CD4-positive, CD25-positive, alpha-beta regulatory T cell (primary cell): Measurements from ENCODE around the gene KIF6. TPM values are rescaled to one million over a fixed set of nuclear protein-coding genes. Genes with fewer than 3 reads are reported as not detected.

Experiments
- ATAC-seq, 2 donors: fragments of 150-1000 bp; cut with Tn5 transposase; one replicate each; pipeline ENCODE4 v1.10.0; 2021; ENCODE audit warnings: low read depth in 2 of 2, moderate number of reproducible peaks in 2 of 2, moderate library complexity in 1 of 2
- DNase-seq, 3 donors: peaks; one replicate each; pipeline versions ENCODE4 v3.0.0 to v3.0.0-alpha.2; 2012 to 2022; ENCODE audit warnings: mixed read lengths in 1 of 3
- H3K27ac ChIP-seq: one replicate; pipeline ENCODE4 v1.7.0; 2013; ENCODE audit warnings: mild to moderate bottlenecking, low read length; ENCODE audit not compliant: insufficient read depth, poor library complexity, severe bottlenecking
- H3K27me3 ChIP-seq: one replicate; pipeline ENCODE4 v1.7.0; 2013; ENCODE audit warnings: low read length; ENCODE audit not compliant: control insufficient read depth, insufficient read depth
- H3K36me3 ChIP-seq: one replicate; pipeline ENCODE4 v1.7.0; 2013; ENCODE audit warnings: mild to moderate bottlenecking, low read length, moderate library complexity; ENCODE audit not compliant: control insufficient read depth, insufficient read depth
- H3K4me1 ChIP-seq: 2 replicates; pipeline ENCODE4 v1.7.0; 2013; ENCODE audit warnings: mild to moderate bottlenecking, low read length; ENCODE audit not compliant: insufficient read depth, control insufficient read depth, poor library complexity, severe bottlenecking
- H3K4me3 ChIP-seq: one replicate; pipeline ENCODE4 v1.7.0; 2013; ENCODE audit warnings: low read depth, mild to moderate bottlenecking, low read length, moderate library complexity
- H3K9me3 ChIP-seq, 2 experiments: 1 replicate in 1 of 2; 2 replicates in 1 of 2; pipeline ENCODE4 v1.7.0; 2013; ENCODE audit warnings: low read length in 2 of 2, mild to moderate bottlenecking in 1 of 2, moderate library complexity in 1 of 2; ENCODE audit not compliant: control insufficient read depth in 2 of 2
- H3K27ac Mint-ChIP-seq, 3 donors: one replicate each; pipeline ENCODE4 v1.8.0; 2020 to 2022; ENCODE audit warnings: mild to moderate bottlenecking in 3 of 3, mixed read lengths in 3 of 3, moderate library complexity in 2 of 3
- H3K27me3 Mint-ChIP-seq: one replicate; pipeline ENCODE4 v1.8.0; 2022; ENCODE audit warnings: mild to moderate bottlenecking, mixed read lengths
- H3K36me3 Mint-ChIP-seq: one replicate; pipeline ENCODE4 v1.8.0; 2020; ENCODE audit warnings: mixed read lengths
- H3K4me1 Mint-ChIP-seq, 4 donors: one replicate each; pipeline ENCODE4 v1.8.0; 2020 to 2022; ENCODE audit warnings: mixed read lengths in 4 of 4, mild to moderate bottlenecking in 1 of 4
- H3K4me3 Mint-ChIP-seq, 4 donors: one replicate each; pipeline ENCODE4 v1.8.0; 2020 to 2022; ENCODE audit warnings: mild to moderate bottlenecking in 4 of 4, mixed read lengths in 4 of 4, moderate library complexity in 3 of 4
- H3K9me3 Mint-ChIP-seq, 7 donors: one replicate each; pipeline ENCODE4 v1.8.0; 2020 to 2022; ENCODE audit warnings: mixed read lengths in 7 of 7, mild to moderate bottlenecking in 3 of 7, moderate library complexity in 2 of 7
- polyA plus RNA-seq, 4 donors: library from polyadenylated mRNA; unstranded; fragments of 300-500 nt; fragmentation: Illumina TruSeq; gene quantifications; one replicate each; pipeline ENCODE4 v1.2.3, GENCODE V29; 2021
- total RNA-seq: library from RNA; stranded (reverse); gene quantifications from one replicate; pipeline ENCODE4 v1.2.3, GENCODE V29; 2022

KIF6 gene
- total and polyA plus RNA-seq, 5 donors from 2014 or later: not detected

GRCh38 chr6:39446909-39447308, 278.3 kb downstream of the KIF6 start:
- Mint-ChIP-seq H3K27me3 (no peaks in the 10 kb centered on the region), H3K27ac (no peak overlapping the region), H3K36me3 (no peaks in the 10 kb centered on the region), H3K9me3 (peaks cover 0 to 1% (median 0%) of the 10 kb centered on the region in 7 donors), H3K4me1 (no peaks in the 10 kb centered on the region), H3K4me3 (no peak overlapping the region)
- ATAC-seq: no peak
- Histone ChIP-seq H3K4me1 (no peaks in the 10 kb centered on the region), H3K9me3 (no peaks in the 10 kb centered on the region), H3K4me3 (no peak overlapping the region), H3K27ac (no peak overlapping the region), H3K36me3 (no peaks in the 10 kb centered on the region), H3K27me3 (no peaks in the 10 kb centered on the region)
- DNase-seq: no peak

- H3K4me3 Mint-ChIP-seq: no peak overlapping the region
- no peaks in the 10 kb centered on the region for H3K4me1 Mint-ChIP-seq
- peaks cover 0 to 1% (median 0%) of the 10 kb centered on the region in 7 donors for H3K9me3 Mint-ChIP-seq
- no peak for ATAC-seq
- H3K27ac Mint-ChIP-seq: no peak overlapping the region
- H3K9me3 ChIP-seq: no peaks in the 10 kb centered on the region
- no peaks in the 10 kb centered on the region for H3K36me3 ChIP-seq
- H3K4me1 ChIP-seq: no peaks in the 10 kb centered on the region
- H3K27me3 ChIP-seq: no peaks in the 10 kb centered on the region
- no peak overlapping the region for H3K4me3 ChIP-seq
- DNase-seq: no peak
- no peaks in the 10 kb centered on the region for H3K36me3 Mint-ChIP-seq
- no peaks in the 10 kb centered on the region for H3K27me3 Mint-ChIP-seq
- no peak overlapping the region for H3K27ac ChIP-seq
Measured at GRCh38 chr6:39445667-39446066, 279.5 kb downstream of the KIF6 start.

- Histone ChIP-seq H3K9me3 (no peaks in the 10 kb centered on the region), H3K4me3 (no peak overlapping the region), H3K27ac (no peak overlapping the region), H3K27me3 (no peaks in the 10 kb centered on the region), H3K4me1 (no peaks in the 10 kb centered on the region), H3K36me3 (no peaks in the 10 kb centered on the region)
- no peaks in the 10 kb centered on the region for H3K36me3 Mint-ChIP-seq
- peaks cover 0 to 1% (median 0%) of the 10 kb centered on the region in 7 donors for H3K9me3 Mint-ChIP-seq
- ATAC-seq: no peak
- H3K27ac Mint-ChIP-seq: no peak overlapping the region
- no peaks in the 10 kb centered on the region for H3K27me3 Mint-ChIP-seq
- no peaks in the 10 kb centered on the region for H3K4me1 Mint-ChIP-seq
- H3K4me3 Mint-ChIP-seq: no peak overlapping the region
- DNase-seq: no peak
Measured at GRCh38 chr6:39444479-39445019, 280.7 kb downstream of the KIF6 start.

- Mint-ChIP-seq H3K36me3 (no peaks in the 10 kb centered on the region), H3K9me3 (peaks cover 0 to 3% (median 0%) of the 10 kb centered on the region in 7 donors), H3K4me3 (no peak overlapping the region), H3K27ac (no peak overlapping the region), H3K27me3 (peaks cover 4% of the 10 kb centered on the region), H3K4me1 (no peaks in the 10 kb centered on the region)
- Histone ChIP-seq H3K36me3 (no peaks in the 10 kb centered on the region), H3K27me3 (no peaks in the 10 kb centered on the region), H3K4me3 (no peak overlapping the region), H3K9me3 (no peaks in the 10 kb centered on the region), H3K27ac (no peak overlapping the region), H3K4me1 (no peaks in the 10 kb centered on the region)
- no peak for ATAC-seq
- no peak for DNase-seq
Measured at GRCh38 chr6:39441986-39442385, 283.2 kb downstream of the KIF6 start.

GRCh38 chr6:39441301-39441700, 283.9 kb downstream of the KIF6 start:
- no peaks in the 10 kb centered on the region for H3K4me1 ChIP-seq
- Mint-ChIP-seq H3K36me3 (no peaks in the 10 kb centered on the region), H3K4me1 (no peaks in the 10 kb centered on the region), H3K27ac (no peak overlapping the region), H3K27me3 (peaks cover 4% of the 10 kb centered on the region), H3K4me3 (no peak overlapping the region), H3K9me3 (peaks cover 0 to 4% (median 0%) of the 10 kb centered on the region in 7 donors)
- ATAC-seq (no peak), DNase-seq (no peak)
- H3K4me3 ChIP-seq: no peak overlapping the region
- no peaks in the 10 kb centered on the region for H3K9me3 ChIP-seq
- H3K27me3 ChIP-seq: no peaks in the 10 kb centered on the region
- no peaks in the 10 kb centered on the region for H3K36me3 ChIP-seq
- H3K27ac ChIP-seq: no peak overlapping the region

GRCh38 chr6:39440039-39440426, 285.2 kb downstream of the KIF6 start:
- Mint-ChIP-seq H3K27ac (no peak overlapping the region), H3K4me1 (no peaks in the 10 kb centered on the region), H3K9me3 (peaks cover 0 to 5% (median 0%) of the 10 kb centered on the region in 7 donors), H3K4me3 (no peak overlapping the region), H3K27me3 (peaks cover 4% of the 10 kb centered on the region), H3K36me3 (no peaks in the 10 kb centered on the region)
- H3K27ac ChIP-seq: no peak overlapping the region
- DNase-seq (no peak), ATAC-seq (no peak)
- no peaks in the 10 kb centered on the region for H3K9me3 ChIP-seq
- H3K27me3 ChIP-seq: no peaks in the 10 kb centered on the region
- H3K36me3 ChIP-seq: no peaks in the 10 kb centered on the region
- H3K4me3 ChIP-seq: no peak overlapping the region
- no peaks in the 10 kb centered on the region for H3K4me1 ChIP-seq

- Mint-ChIP-seq H3K4me3 (no peak overlapping the region), H3K36me3 (no peaks in the 10 kb centered on the region), H3K4me1 (no peaks in the 10 kb centered on the region), H3K27me3 (peaks cover 4% of the 10 kb centered on the region), H3K9me3 (peaks cover 0 to 5% (median 0%) of the 10 kb centered on the region in 7 donors), H3K27ac (no peak overlapping the region)
- H3K4me3 ChIP-seq: no peak overlapping the region
- no peaks in the 10 kb centered on the region for H3K4me1 ChIP-seq
- no peak overlapping the region for H3K27ac ChIP-seq
- no peaks in the 10 kb centered on the region for H3K27me3 ChIP-seq
- DNase-seq (no peak), ATAC-seq (no peak)
- no peaks in the 10 kb centered on the region for H3K9me3 ChIP-seq
- no peaks in the 10 kb centered on the region for H3K36me3 ChIP-seq
Measured at GRCh38 chr6:39439342-39440038, 285.7 kb downstream of the KIF6 start.

- Mint-ChIP-seq H3K4me1 (peaks cover 0 to 3% (median 1%) of the 10 kb centered on the region in 4 donors), H3K36me3 (no peaks in the 10 kb centered on the region), H3K9me3 (peaks cover 0 to 5% (median 0%) of the 10 kb centered on the region in 7 donors), H3K27me3 (peaks cover under 1% of the 10 kb centered on the region), H3K4me3 (no peak overlapping the region), H3K27ac (no peak overlapping the region)
- Histone ChIP-seq H3K27ac (no peak overlapping the region), H3K36me3 (no peaks in the 10 kb centered on the region), H3K4me3 (no peak overlapping the region), H3K4me1 (no peaks in the 10 kb centered on the region), H3K27me3 (no peaks in the 10 kb centered on the region), H3K9me3 (no peaks in the 10 kb centered on the region)
- no peak for DNase-seq
- ATAC-seq: peak in 1 of 2 donors; percentile 8
Measured at GRCh38 chr6:39433630-39434029, 291.6 kb downstream of the KIF6 start.
